Smooth muscle cell (in vitro differentiated cells): ENCODE measurements around the gene CDCA8. TPM values are rescaled to one million over a fixed set of nuclear protein-coding genes. Genes with fewer than 3 reads are reported as not detected.
"Not testable (repeated sequence)": the region's sequence is repeated elsewhere in the genome, so short reads cannot be mapped to it uniquely, and the experiment has no call there.

Source experiments
- DNase-seq: peaks from one replicate; lab custom pipeline; 2025; ENCODE audit not compliant: unreplicated experiment; lab: John Stamatoyannopoulos, UW
- H2AFZ ChIP-seq: fragments of 200-600 bp; sonication (generic); 2 replicates; pipeline ENCODE4 v1.6.0; 2016; ENCODE audit warnings: antibody characterized with exemption, low read depth, mild to moderate bottlenecking
- H3F3A ChIP-seq: fragments of 200-600 bp; sonication (generic); 2 replicates; pipeline ENCODE4 v1.6.0; 2017; ENCODE audit warnings: antibody characterized with exemption, low read depth
- H3K27ac ChIP-seq: fragments of 200-600 bp; sonication (generic); 2 replicates; pipeline ENCODE4 v1.5.1; 2016; ENCODE audit warnings: low read depth, mild to moderate bottlenecking
- H3K27me3 ChIP-seq: fragments of 200-600 bp; sonication (generic); 2 replicates; pipeline ENCODE4 v1.6.1; 2016; ENCODE audit warnings: low read depth, mild to moderate bottlenecking
- H3K36me3 ChIP-seq: fragments of 200-600 bp; sonication (generic); 2 replicates; pipeline ENCODE4 v1.5.1; 2016; ENCODE audit warnings: low read depth
- H3K4me1 ChIP-seq: fragments of 200-600 bp; sonication (generic); 2 replicates; pipeline ENCODE4 v1.5.1; 2016; ENCODE audit warnings: low read depth
- H3K4me2 ChIP-seq: fragments of 200-600 bp; sonication (generic); 2 replicates; pipeline ENCODE4 v1.6.0; 2016; ENCODE audit warnings: mild to moderate bottlenecking
- H3K4me3 ChIP-seq: fragments of 200-600 bp; sonication (generic); 2 replicates; pipeline ENCODE4 v1.5.1; 2016; ENCODE audit warnings: mild to moderate bottlenecking
- H3K79me2 ChIP-seq: fragments of 200-600 bp; sonication (generic); 2 replicates; pipeline ENCODE4 v1.6.0; 2016; ENCODE audit warnings: low read depth, mild to moderate bottlenecking
- H3K9ac ChIP-seq: fragments of 200-600 bp; sonication (generic); 2 replicates; pipeline ENCODE4 v1.6.0; 2016; ENCODE audit warnings: low read depth
- H3K9me3 ChIP-seq: fragments of 200-600 bp; sonication (generic); replicated peaks from 2 replicates; pipeline ENCODE4 v1.5.1; 2016; ENCODE audit warnings: low read depth
- H4K20me1 ChIP-seq: fragments of 200-600 bp; sonication (generic); 2 replicates; pipeline ENCODE4 v1.6.0; 2016; ENCODE audit warnings: low read depth
- WGBS: methylation state at CpG from one replicate; pipeline ENCODE4 v1.1.7; 2016; ENCODE audit warnings: low lambda C conversion rate; 5-methylcytosine and 5-hydroxymethylcytosine counted together
- polyA plus RNA-seq: library from polyadenylated mRNA; unstranded; fragments of >200 nt; fragmentation: Nextera tagmentation; extraction: Ambion mirVana; gene quantifications from 2 replicates; pipeline ENCODE4 v1.2.1, GENCODE V29; 2016
- total RNA-seq: library from RNA; depleted of rRNA; stranded (reverse); fragments of >200 nt; gene quantifications from 2 replicates; pipeline ENCODE4 v1.2.3, GENCODE V29; 2014
- TF ChIP-seq, protein P1 (sequence below): fragments of 200-600 bp; sonication (generic); IDR thresholded peaks from 2 replicates; pipeline ENCODE4 v1.5.1; 2017; ENCODE audit warnings: borderline replicate concordance, mild to moderate bottlenecking, antibody characterized with exemption; ENCODE audit not compliant: insufficient read depth, poor library complexity, severe bottlenecking

The CDCA8 gene
- total and polyA plus RNA-seq, 2 experiments from 2014 or later: 2.4 to 12.4 TPM

DNA sequence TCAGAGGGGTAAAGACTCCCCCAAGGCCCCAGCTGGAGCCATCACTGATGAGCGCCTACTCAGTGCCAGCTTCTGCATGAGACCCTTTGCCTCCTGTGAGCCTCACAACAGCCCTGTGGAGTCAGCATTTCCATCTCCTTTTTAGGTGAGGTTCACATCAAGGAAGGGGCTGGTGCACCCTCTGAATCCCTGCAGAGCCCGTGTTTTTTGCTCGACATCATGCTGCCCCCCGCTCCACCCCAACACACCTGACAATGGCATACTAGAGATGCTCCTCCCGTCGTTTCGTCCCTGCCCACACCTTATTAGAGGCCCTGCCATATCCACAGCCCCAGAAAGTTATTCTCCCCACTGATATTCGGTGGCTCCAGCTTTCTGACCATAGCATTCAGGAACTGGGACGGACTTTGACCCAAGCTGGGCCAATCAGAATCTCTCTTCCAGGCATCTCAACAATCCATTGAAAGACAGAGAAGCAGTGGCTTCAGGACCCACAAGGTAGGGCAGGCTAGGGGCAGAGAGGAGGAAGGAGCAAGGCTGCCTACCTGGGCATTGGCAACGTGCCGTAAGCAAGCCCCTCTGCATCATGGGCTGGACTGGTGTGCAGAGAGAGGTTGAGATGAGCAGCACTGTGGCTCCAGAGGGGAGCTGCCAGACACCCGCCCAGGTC, 39.9 kb downstream of the CDCA8 start:
- Histone ChIP-seq H3K4me2 (no peak overlapping the region), H4K20me1 (no peaks in the 10 kb centered on the region), H3K79me2 (no peaks in the 10 kb centered on the region), H3K36me3 (no peaks in the 10 kb centered on the region), H3K4me1 (no peaks in the 10 kb centered on the region), H3K27me3 (peaks cover 57% of the 10 kb centered on the region), H3K9ac (no peak overlapping the region), H3F3A (no peaks in the 10 kb centered on the region), H3K27ac (no peak overlapping the region), H3K9me3 (no peaks in the 10 kb centered on the region), H3K4me3 (no peak overlapping the region), H2AFZ (no peak overlapping the region)
- no peak for DNase-seq
- TF ChIP-seq, protein P1, sequence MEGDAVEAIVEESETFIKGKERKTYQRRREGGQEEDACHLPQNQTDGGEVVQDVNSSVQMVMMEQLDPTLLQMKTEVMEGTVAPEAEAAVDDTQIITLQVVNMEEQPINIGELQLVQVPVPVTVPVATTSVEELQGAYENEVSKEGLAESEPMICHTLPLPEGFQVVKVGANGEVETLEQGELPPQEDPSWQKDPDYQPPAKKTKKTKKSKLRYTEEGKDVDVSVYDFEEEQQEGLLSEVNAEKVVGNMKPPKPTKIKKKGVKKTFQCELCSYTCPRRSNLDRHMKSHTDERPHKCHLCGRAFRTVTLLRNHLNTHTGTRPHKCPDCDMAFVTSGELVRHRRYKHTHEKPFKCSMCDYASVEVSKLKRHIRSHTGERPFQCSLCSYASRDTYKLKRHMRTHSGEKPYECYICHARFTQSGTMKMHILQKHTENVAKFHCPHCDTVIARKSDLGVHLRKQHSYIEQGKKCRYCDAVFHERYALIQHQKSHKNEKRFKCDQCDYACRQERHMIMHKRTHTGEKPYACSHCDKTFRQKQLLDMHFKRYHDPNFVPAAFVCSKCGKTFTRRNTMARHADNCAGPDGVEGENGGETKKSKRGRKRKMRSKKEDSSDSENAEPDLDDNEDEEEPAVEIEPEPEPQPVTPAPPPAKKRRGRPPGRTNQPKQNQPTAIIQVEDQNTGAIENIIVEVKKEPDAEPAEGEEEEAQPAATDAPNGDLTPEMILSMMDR: no peak
- 85% methylated on average over 12 of the region's 12 CpGs for WGBS

DNA sequence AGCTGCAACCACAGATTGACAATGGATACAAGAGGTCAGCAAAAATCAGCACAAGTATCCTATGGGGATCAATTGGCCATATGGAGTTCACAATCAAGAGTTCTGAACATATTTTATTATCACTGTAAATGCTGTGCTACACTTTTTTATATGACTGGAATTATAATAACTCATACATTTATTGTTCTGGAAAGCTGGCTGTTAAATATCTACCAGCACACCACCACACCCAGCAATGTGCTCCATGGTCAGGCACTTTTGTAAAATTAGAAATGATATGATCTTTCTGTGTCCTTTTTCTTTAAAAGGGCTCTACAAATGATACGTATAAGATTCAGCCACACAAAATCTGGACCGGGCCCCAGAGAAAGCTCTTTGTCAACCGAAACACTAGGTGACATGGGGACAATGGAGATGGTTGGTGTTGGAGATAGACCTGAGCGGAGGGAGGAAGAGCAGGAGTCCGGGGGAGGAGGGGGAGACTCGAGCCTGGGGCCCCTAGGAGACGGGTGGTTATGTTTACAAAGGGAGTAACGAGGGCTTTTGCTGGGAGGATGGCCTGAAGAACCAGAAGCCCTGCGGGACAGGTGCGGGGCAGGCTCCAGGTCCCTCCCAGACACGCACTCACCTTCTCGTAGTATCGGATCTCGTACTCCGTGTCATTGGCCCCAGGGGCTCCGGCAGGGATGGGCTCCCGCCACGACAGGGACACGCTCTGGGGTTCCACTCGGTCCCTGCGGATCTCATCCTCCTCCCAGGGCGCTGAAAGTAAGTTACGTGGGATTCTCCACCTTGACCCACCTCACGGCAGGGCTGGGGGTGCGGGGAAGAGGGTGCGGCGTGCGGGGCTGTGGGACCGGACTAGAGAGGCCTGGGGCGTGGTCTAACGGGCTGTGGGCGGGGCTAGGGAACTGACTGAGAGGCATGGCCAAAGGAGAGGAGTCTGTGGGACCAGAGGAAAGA, 42.6 kb downstream of the CDCA8 start:
- Histone ChIP-seq H4K20me1 (no peaks in the 10 kb centered on the region), H3K36me3 (no peaks in the 10 kb centered on the region), H3K9ac (no peak overlapping the region), H3K79me2 (no peaks in the 10 kb centered on the region), H3K27me3 (peaks cover 42% of the 10 kb centered on the region), H3K4me2 (no peak overlapping the region), H3F3A (no peaks in the 10 kb centered on the region), H3K27ac (no peak overlapping the region), H3K4me3 (no peak overlapping the region), H3K4me1 (no peaks in the 10 kb centered on the region), H3K9me3 (no peaks in the 10 kb centered on the region), H2AFZ (no peak overlapping the region)
- TF ChIP-seq, protein P1: no peak
- 17% methylated on average over 32 of the region's 32 CpGs for WGBS
- DNase-seq: no peak

DNA sequence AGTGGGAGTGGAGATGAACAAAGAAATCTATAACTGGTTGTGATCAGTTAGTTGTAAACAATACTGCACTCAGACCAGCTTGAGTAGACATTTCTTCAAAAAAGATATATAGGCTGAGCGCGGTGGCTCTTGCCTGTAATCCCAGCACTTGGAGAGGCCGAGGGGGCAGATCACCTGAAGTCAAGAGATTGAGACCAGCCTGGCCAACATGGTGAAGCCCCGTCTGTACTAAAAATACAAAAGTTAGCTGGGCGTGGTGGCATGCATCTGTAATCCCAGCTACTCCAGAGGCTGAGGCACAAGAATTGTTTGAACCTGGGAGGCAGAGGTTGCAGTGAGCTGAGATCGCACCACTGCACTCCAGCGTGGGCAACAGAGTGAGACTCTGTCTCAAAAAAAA, 45.7 kb downstream of the CDCA8 start:
- H3K27ac ChIP-seq, H3K36me3 ChIP-seq, H3K79me2 ChIP-seq, H3K4me2 ChIP-seq, H3K4me3 ChIP-seq, H3F3A ChIP-seq, H3K9me3 ChIP-seq, DNase-seq, H2AFZ ChIP-seq, H3K4me1 ChIP-seq, H4K20me1 ChIP-seq, H3K9ac ChIP-seq: not testable (repeated sequence)
- WGBS: 73% methylated on average over 7 of the region's 7 CpGs
- peaks cover 32% of the 10 kb centered on the region for H3K27me3 ChIP-seq

DNA sequence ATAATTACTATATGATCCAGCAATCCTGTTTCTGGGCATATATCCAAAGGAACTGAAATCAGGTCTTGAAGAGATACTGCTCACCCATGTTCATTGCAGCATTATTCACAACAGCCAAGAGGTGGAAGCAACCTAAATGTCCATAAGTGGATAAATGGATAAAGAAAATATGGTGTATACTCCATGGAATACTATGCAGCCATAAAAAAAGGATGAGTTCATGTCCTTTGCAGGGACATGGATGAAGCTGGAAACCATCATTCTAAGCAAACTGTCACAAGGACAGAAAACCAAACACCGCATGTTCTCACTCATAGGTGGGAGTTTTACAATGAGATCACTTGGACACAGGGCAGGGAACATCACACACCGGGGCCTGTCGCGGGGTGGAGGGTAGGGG, 46.3 kb downstream of the CDCA8 start:
- not testable (repeated sequence) for DNase-seq, H3K9ac ChIP-seq, H3K4me1 ChIP-seq, H3K4me3 ChIP-seq, H4K20me1 ChIP-seq, H3K27ac ChIP-seq, H3F3A ChIP-seq, H3K9me3 ChIP-seq, H3K79me2 ChIP-seq, H3K36me3 ChIP-seq, H2AFZ ChIP-seq, H3K4me2 ChIP-seq
- peaks cover 36% of the 10 kb centered on the region for H3K27me3 ChIP-seq
- 73% methylated on average over 4 of the region's 4 CpGs for WGBS
